ENCODE results near the gene CD1B.

DNA sequence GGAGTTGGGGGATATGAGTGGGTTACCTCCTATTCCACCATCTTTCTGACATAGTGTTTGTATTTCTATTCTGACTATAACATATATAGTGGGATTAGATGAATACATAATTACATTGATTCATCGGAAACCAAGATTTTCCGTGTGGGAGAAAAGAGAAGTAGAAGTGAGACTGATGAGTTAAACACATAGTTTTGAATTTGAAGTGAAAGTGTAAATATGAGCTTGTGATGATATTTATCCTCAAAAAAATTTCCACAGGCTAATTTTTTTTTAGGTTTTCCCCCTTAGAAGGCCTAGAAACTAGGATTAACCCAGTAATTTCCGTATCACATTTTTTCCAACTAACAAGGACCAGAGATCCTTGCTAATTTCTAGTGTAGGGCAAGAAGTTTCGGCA, 6.9 kb downstream of the CD1B start:
- TF ChIP-seq, protein P1, sequence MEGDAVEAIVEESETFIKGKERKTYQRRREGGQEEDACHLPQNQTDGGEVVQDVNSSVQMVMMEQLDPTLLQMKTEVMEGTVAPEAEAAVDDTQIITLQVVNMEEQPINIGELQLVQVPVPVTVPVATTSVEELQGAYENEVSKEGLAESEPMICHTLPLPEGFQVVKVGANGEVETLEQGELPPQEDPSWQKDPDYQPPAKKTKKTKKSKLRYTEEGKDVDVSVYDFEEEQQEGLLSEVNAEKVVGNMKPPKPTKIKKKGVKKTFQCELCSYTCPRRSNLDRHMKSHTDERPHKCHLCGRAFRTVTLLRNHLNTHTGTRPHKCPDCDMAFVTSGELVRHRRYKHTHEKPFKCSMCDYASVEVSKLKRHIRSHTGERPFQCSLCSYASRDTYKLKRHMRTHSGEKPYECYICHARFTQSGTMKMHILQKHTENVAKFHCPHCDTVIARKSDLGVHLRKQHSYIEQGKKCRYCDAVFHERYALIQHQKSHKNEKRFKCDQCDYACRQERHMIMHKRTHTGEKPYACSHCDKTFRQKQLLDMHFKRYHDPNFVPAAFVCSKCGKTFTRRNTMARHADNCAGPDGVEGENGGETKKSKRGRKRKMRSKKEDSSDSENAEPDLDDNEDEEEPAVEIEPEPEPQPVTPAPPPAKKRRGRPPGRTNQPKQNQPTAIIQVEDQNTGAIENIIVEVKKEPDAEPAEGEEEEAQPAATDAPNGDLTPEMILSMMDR (IDR thresholded peaks at IDR 0.05), result no peak
- TF ChIP-seq EZH2 (IDR thresholded peaks at IDR 0.05) (no peak), EZH2phosphoT487 (IDR thresholded peaks at IDR 0.05) (no peak)
